ENCODE data around the gene PSMB9.
"Not testable (repeated sequence)": the region's sequence is repeated elsewhere in the genome, so short reads cannot be mapped to it uniquely, and the experiment has no call there.

The PSMB9 gene

DNA sequence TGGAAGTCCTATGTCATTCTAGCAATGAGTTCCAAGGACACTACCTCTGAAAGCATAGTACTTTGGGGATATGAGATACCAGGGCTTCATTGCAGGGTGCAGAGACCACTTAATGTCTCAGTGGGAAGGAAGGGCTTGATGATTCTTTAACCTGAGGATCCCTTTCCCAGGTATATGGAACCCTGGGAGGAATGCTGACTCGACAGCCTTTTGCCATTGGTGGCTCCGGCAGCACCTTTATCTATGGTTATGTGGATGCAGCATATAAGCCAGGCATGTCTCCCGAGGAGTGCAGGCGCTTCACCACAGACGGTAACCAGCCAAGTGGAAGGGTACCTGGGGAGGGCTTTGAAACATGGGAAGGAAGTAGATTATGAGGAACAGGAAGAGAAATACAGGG is 4.2 kb downstream of the PSMB9 start:
- Histone ChIP-seq H3K27ac (ENCODE audit: insufficient read depth, low read depth, low read length, poor library complexity, severe bottlenecking) (no peak overlapping the region), H3K9me3 (ENCODE audit: control insufficient read depth, low read length) (no peaks in the 10 kb centered on the region), H3K36me3 (ENCODE audit: control insufficient read depth, insufficient read depth, low read length) (no peaks in the 10 kb centered on the region), H3K4me3 (ENCODE audit: insufficient read depth, low read depth, low read length) (no peak overlapping the region), H3K27me3 (ENCODE audit: control insufficient read depth, insufficient read depth, low read length, poor library complexity, severe bottlenecking) (peaks cover 50% of the 10 kb centered on the region), H3K4me1 (ENCODE audit: control insufficient read depth, insufficient read depth, low read length) (peaks cover 5% of the 10 kb centered on the region)
- 91 to 92% methylated on average over 5 of the region's 5 CpGs for WGBS, 2 experiments

DNA sequence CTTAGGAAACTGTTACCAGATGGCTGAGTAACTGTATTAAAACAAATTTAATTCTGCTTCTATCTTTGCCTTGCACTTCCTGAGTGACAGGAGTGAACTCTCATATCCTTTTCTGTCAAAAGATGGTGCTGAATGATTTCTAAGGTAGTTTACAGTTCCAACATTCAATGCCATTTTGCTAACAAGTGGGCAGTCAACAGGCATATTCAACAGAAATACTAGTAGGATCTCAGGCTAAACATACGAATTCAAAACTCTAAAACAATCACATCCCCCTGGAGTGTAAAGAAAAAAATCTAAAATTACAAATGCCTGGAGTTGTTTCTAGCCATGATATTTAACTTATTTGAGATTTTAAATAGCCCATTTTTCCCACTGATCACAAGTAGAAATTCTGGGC is 6.7 kb downstream of the PSMB9 start:
- H3K27ac ChIP-seq (ENCODE audit: insufficient read depth, low read depth, low read length, poor library complexity, severe bottlenecking) = no peak overlapping the region
- H3K27me3 ChIP-seq (ENCODE audit: control insufficient read depth, insufficient read depth, low read length, poor library complexity, severe bottlenecking) = peaks cover 25% of the 10 kb centered on the region
- no peaks in the 10 kb centered on the region for H3K9me3 ChIP-seq (ENCODE audit: control insufficient read depth, low read length)
- no peaks in the 10 kb centered on the region for H3K36me3 ChIP-seq (ENCODE audit: control insufficient read depth, insufficient read depth, low read length)
- 86% methylated on average over 1 of the region's 1 CpG; no CpG with 5 or more reads in 1 of the 2 experiments for WGBS, 2 experiments
- peaks cover 4% of the 10 kb centered on the region for H3K4me1 ChIP-seq (ENCODE audit: control insufficient read depth, insufficient read depth, low read length)
- no peak overlapping the region for H3K4me3 ChIP-seq (ENCODE audit: insufficient read depth, low read depth, low read length)

DNA sequence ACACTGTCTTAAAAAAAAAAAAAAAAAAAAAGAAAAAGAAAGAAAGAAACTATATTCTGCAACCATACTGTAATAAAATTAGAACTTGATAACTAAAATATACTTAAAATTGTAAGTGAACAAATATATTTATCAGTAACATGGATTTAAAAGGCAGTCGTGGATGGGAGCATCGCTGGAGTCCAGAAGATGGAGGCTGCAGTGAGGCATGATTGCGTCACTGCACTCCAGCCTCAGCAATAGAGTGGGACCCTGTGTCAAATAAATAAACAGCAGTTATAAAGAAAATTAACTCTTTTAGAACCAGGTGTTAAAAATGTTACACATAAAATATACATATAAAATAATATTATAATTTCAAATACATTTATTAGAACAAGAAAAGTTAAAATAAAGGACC is 8.7 kb downstream of the PSMB9 start:
- H3K4me3 ChIP-seq (ENCODE audit: insufficient read depth, low read depth, low read length) = no peak overlapping the region
- H3K9me3 ChIP-seq (ENCODE audit: control insufficient read depth, low read length) = no peaks in the 10 kb centered on the region
- no peaks in the 10 kb centered on the region for H3K36me3 ChIP-seq (ENCODE audit: control insufficient read depth, insufficient read depth, low read length)
- WGBS, 2 experiments = 96 to 100% methylated on average over 3 of the region's 3 CpGs
- H3K27ac ChIP-seq (ENCODE audit: insufficient read depth, low read depth, low read length, poor library complexity, severe bottlenecking) = no peak overlapping the region
- H3K4me1 ChIP-seq (ENCODE audit: control insufficient read depth, insufficient read depth, low read length) = peaks cover 4% of the 10 kb centered on the region
- peaks cover 11% of the 10 kb centered on the region for H3K27me3 ChIP-seq (ENCODE audit: control insufficient read depth, insufficient read depth, low read length, poor library complexity, severe bottlenecking)

DNA sequence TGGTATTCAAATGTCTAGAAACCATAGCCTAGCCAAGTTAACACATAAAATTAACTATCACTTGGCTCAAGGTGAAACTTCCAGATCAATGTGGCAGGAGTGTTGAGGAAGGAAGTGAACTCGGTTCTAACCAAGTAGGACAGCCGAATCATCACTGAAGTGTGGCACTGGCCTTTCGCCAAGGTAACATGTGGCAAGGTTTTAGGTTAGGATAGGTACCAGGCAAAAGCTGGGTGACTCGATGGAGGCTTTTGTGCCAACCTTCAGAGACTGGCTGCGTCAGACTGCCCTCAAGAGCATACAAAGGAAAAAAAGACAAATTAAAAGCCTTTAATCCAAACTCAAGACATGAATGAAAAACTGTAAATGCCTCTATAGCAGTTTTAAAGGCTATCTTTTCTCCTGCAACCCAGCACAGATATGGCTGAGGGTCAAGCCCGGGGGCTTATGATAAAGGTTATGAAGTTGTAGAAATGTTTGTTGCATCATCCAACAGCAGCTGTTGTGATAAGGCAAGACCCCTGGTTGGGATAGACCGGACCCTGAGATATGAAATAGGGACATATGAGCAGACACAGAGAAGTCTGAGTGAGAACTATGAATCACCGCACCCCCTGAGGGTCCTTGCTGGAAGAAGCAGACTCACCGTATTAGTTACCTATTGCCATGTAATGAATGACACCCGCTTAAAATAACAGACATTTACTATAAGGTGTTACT is 11.9 kb downstream of the PSMB9 start:
- H3K27ac ChIP-seq (ENCODE audit: insufficient read depth, low read depth, low read length, poor library complexity, severe bottlenecking) = no peak overlapping the region
- 86 to 87% methylated on average over 10 of the region's 10 CpGs for WGBS, 2 experiments
- H3K4me3 ChIP-seq (ENCODE audit: insufficient read depth, low read depth, low read length) = no peak overlapping the region
- H3K36me3 ChIP-seq (ENCODE audit: control insufficient read depth, insufficient read depth, low read length) = no peaks in the 10 kb centered on the region
- H3K4me1 ChIP-seq (ENCODE audit: control insufficient read depth, insufficient read depth, low read length) = peaks cover 3% of the 10 kb centered on the region
- no peaks in the 10 kb centered on the region for H3K9me3 ChIP-seq (ENCODE audit: control insufficient read depth, low read length)
- H3K27me3 ChIP-seq (ENCODE audit: control insufficient read depth, insufficient read depth, low read length, poor library complexity, severe bottlenecking) = peaks cover 23% of the 10 kb centered on the region

DNA sequence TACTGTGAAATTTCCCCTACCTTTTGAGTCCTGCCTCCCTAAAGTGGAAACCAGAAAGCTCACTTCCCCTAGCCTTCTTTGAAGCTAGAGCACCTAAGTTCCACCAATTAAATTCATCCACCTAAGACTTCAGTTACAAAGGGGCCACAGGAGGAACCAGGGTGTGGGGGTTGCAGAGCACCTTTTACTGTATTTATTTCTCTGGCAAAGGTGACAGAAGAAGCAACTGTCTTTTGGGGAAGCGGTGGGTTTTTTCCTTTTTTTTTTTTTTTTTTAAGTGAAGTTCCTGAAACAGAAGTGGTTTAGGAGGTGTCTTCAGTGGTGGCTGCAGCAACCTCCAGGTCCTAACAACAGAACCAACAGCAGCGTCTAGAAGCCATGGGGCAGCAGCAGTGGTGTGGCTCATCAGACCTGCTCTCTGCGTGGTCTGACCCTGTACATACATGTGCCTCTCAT is 13.1 kb downstream of the PSMB9 start:
- H3K9me3 ChIP-seq (ENCODE audit: control insufficient read depth, low read length) = no peaks in the 10 kb centered on the region
- peaks cover 25% of the 10 kb centered on the region for H3K27me3 ChIP-seq (ENCODE audit: control insufficient read depth, insufficient read depth, low read length, poor library complexity, severe bottlenecking)
- no peak overlapping the region for H3K27ac ChIP-seq (ENCODE audit: insufficient read depth, low read depth, low read length, poor library complexity, severe bottlenecking)
- no peaks in the 10 kb centered on the region for H3K4me1 ChIP-seq (ENCODE audit: control insufficient read depth, insufficient read depth, low read length)
- no peaks in the 10 kb centered on the region for H3K36me3 ChIP-seq (ENCODE audit: control insufficient read depth, insufficient read depth, low read length)
- WGBS, 2 experiments = 78 to 89% methylated on average over 3 of the region's 3 CpGs
- no peak overlapping the region for H3K4me3 ChIP-seq (ENCODE audit: insufficient read depth, low read depth, low read length)

DNA sequence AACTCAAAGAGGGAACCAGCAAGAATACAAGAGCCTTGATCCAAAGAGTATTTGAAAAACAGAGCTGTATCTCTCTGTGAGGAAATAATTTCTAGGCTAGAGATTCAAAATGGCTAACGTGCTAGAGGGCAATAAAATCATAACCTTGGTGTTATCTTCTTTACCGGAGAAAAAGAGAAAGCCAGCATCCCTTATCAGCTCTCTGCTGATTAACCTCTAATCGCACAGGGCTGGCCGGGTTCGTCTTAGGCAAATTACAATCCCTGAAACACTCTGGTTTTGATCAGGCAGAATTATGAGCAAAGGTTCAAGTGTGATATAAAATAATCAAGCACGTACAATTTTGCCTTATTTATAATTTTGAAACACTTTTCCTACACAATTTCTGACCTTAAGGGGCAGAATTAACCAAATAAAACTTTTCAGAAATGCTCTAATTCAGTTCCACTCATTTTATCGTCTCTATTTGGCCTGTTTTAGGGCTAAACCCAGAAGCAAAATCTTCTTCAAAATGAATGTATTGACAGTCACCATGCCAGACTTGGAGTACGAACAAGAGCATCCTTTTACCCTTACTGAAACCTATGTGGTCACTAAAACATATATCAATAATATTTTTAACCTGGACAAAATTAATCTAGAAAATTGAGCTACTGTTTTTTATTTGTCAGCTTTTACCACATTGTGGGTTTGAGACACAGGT is 13.7 kb downstream of the PSMB9 start:
- Histone ChIP-seq H3K4me3 (ENCODE audit: insufficient read depth, low read depth, low read length) (no peak overlapping the region), H3K4me1 (ENCODE audit: control insufficient read depth, insufficient read depth, low read length) (no peaks in the 10 kb centered on the region), H3K27ac (ENCODE audit: insufficient read depth, low read depth, low read length, poor library complexity, severe bottlenecking) (no peak overlapping the region), H3K27me3 (ENCODE audit: control insufficient read depth, insufficient read depth, low read length, poor library complexity, severe bottlenecking) (peaks cover 25% of the 10 kb centered on the region), H3K36me3 (ENCODE audit: control insufficient read depth, insufficient read depth, low read length) (no peaks in the 10 kb centered on the region), H3K9me3 (ENCODE audit: control insufficient read depth, low read length) (no peaks in the 10 kb centered on the region)
- WGBS, 2 experiments = 79 to 86% methylated on average over 8 of the region's 8 CpGs

DNA sequence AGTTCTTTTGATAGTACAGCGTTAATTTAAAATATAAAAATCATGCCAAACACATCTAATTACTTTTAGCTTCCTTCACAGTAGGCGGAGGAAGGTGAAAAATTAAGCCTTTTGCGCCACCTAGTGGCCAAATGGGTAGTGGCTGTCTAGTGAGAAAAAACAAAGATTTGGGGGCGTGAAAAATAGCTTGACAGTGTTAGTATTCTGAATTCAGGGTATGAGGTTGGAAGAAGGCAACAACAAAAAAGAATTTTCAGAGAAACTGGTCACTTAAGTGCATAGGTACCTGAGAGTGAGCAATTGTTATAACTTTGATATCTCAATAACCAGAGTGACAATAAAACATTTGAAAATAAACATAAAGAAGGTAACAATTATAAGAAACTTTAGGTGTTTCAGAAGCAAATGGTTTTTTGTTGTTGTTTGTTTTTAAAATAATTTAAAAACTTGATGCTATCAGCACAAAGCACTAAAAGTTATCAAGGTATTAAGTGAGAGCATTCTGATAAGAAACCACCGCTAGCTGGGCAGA is 14.3 kb downstream of the PSMB9 start:
- WGBS, 2 experiments = 3 to 26% methylated on average over 3 to 4 of the region's 5 CpGs
- Histone ChIP-seq H3K27ac (ENCODE audit: insufficient read depth, low read depth, low read length, poor library complexity, severe bottlenecking) (no peak overlapping the region), H3K27me3 (ENCODE audit: control insufficient read depth, insufficient read depth, low read length, poor library complexity, severe bottlenecking) (peaks cover 25% of the 10 kb centered on the region), H3K9me3 (ENCODE audit: control insufficient read depth, low read length) (no peaks in the 10 kb centered on the region), H3K36me3 (ENCODE audit: control insufficient read depth, insufficient read depth, low read length) (no peaks in the 10 kb centered on the region), H3K4me3 (ENCODE audit: insufficient read depth, low read depth, low read length) (no peak overlapping the region), H3K4me1 (ENCODE audit: control insufficient read depth, insufficient read depth, low read length) (no peaks in the 10 kb centered on the region)

DNA sequence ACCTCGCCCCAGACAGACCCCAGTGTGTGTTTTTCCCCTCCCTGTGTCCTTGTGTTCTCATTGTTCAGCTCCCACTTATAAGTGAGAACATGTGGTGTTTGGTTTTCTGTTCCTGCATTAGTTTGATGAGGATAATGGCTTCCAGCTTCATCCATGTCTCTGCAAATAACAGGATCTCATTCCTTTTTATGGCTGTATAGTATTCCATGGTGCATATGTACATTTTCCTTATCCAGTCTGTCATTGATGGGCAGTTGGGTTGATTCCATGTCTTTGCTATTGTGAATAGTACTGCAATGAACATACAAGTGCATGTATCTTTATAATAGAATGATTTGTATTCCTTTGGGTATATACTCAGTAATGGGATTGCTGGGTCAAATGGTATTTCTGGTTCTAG is 20.0 kb downstream of the PSMB9 start:
- H3K27ac ChIP-seq (ENCODE audit: insufficient read depth, low read depth, low read length, poor library complexity, severe bottlenecking); H3K9me3 ChIP-seq (ENCODE audit: control insufficient read depth, low read length); H3K4me3 ChIP-seq (ENCODE audit: insufficient read depth, low read depth, low read length); H3K36me3 ChIP-seq (ENCODE audit: control insufficient read depth, insufficient read depth, low read length); H3K4me1 ChIP-seq (ENCODE audit: control insufficient read depth, insufficient read depth, low read length): not testable (repeated sequence)
- peaks cover 15% of the 10 kb centered on the region for H3K27me3 ChIP-seq (ENCODE audit: control insufficient read depth, insufficient read depth, low read length, poor library complexity, severe bottlenecking)
- WGBS, 2 experiments = 22 to 32% methylated on average over 1 of the region's 1 CpG

DNA sequence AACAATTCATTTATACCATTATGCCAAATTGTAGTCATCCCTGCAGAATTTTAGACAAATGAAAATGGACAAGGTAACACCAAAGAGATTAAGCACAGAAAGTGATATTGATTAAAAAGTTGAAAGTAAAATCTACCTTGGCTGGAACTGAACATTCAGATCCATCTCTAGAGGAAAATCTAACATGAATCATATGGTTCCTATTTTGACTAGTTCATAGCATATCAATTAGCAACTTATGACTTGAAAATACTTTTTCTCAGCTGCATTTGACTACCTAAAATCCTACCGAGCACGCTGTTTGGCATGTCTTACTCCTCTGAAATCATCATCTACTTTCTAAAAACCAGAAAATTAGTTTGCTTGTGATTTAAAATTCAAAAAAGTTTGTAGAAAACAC is 22.6 kb downstream of the PSMB9 start:
- WGBS, 2 experiments = 85 to 95% methylated on average over 2 of the region's 2 CpGs
- Histone ChIP-seq H3K36me3 (ENCODE audit: control insufficient read depth, insufficient read depth, low read length) (no peaks in the 10 kb centered on the region), H3K4me3 (ENCODE audit: insufficient read depth, low read depth, low read length) (no peak overlapping the region), H3K27me3 (ENCODE audit: control insufficient read depth, insufficient read depth, low read length, poor library complexity, severe bottlenecking) (no peaks in the 10 kb centered on the region), H3K27ac (ENCODE audit: insufficient read depth, low read depth, low read length, poor library complexity, severe bottlenecking) (no peak overlapping the region), H3K9me3 (ENCODE audit: control insufficient read depth, low read length) (no peaks in the 10 kb centered on the region), H3K4me1 (ENCODE audit: control insufficient read depth, insufficient read depth, low read length) (no peaks in the 10 kb centered on the region)

DNA sequence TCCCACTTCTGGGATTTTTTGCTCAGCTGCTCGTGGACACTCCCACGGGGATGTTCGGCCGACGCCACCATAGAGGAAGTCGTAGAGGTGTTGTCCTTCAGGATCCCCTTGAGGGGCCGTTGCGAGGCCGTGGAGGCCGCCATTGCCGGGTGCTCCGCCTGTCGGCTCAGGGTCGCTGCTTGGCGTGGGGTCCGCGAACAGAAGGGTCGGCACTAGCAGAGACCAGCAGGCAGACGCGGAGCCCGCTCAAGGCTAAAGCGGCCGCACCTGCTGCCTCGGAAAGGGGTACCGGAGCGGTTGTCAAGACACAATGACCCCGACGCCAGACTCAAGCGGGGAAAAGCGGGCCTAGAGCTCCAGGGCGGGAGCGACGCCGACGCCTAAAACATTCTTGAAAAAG is 25.7 kb downstream of the PSMB9 start:
- no peak overlapping the region for H3K27ac ChIP-seq (ENCODE audit: insufficient read depth, low read depth, low read length, poor library complexity, severe bottlenecking)
- WGBS, 2 experiments = 94% methylated on average over 35 of the region's 35 CpGs

More for the DNA sequence above, 25.7 kb downstream of the PSMB9 start:
- H3K36me3 ChIP-seq (ENCODE audit: control insufficient read depth, insufficient read depth, low read length) = no peaks in the 10 kb centered on the region
- no peaks in the 10 kb centered on the region for H3K27me3 ChIP-seq (ENCODE audit: control insufficient read depth, insufficient read depth, low read length, poor library complexity, severe bottlenecking)
- H3K9me3 ChIP-seq (ENCODE audit: control insufficient read depth, low read length) = no peaks in the 10 kb centered on the region
- no peak overlapping the region for H3K4me3 ChIP-seq (ENCODE audit: insufficient read depth, low read depth, low read length)
- H3K4me1 ChIP-seq (ENCODE audit: control insufficient read depth, insufficient read depth, low read length) = no peaks in the 10 kb centered on the region
